Activated CD4-positive, alpha-beta T cell treated with anti-CD3 and anti-CD28 coated beads, Interleukin-2, amount 50 U/mL, for 1 hour (primary cell): ENCODE data around the gene NTRK3.
"Not testable (repeated sequence)": the region's sequence is repeated elsewhere in the genome, so short reads cannot be mapped to it uniquely, and the experiment has no call there.

Experiments
- DNase-seq: peaks from one replicate; pipeline ENCODE4 v3.0.0-alpha.2; 2020

The NTRK3 gene

GRCh38 chr15:88071141-88071540 is 185.4 kb downstream of the NTRK3 start:
- no peak for DNase-seq

- DNase-seq: no peak
These were observed 187.0 kb downstream of the NTRK3 start for GRCh38 chr15:88069561-88069960.

DNA sequence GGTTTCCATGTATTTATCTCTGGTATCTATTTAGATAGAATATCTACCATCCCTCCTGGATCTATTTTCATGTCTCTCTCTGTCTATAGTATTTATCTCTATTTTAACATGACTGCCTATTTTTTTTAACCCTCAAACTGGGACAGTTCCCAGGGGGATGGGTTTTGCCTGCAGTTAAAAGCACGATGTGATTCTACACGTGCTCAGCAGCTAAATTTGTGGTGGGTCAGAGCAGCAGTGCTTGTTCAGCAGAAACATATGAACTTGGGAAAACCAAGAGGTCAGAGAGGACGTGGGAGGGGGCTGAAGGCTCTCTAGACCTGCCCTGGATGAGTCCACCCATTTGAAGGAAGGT is 189.2 kb downstream of the NTRK3 start:
- no peak for DNase-seq

- DNase-seq: no peak
These were observed 189.8 kb downstream of the NTRK3 start for GRCh38 chr15:88066636-88067330.

DNA sequence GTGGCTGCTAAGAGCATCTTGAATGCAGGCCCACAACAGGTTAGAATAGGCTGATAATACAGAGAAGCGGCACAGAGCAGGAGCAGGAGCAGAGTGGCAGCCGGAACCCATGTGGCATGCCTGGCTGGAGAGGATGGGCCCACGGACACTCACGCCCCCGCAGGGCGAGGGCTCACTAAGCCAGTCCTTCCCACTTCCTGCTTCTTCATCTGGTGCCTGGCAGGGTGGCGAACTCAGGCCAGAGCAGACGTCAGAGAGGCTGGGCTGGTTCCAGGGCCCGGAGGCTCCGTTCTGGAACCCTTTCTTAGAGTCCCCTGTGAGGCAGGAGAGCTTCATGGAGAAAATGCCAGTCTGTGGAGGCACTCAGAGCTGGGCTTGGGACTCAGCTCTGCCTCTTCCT is 195.1 kb downstream of the NTRK3 start:
- no peak for DNase-seq

DNA sequence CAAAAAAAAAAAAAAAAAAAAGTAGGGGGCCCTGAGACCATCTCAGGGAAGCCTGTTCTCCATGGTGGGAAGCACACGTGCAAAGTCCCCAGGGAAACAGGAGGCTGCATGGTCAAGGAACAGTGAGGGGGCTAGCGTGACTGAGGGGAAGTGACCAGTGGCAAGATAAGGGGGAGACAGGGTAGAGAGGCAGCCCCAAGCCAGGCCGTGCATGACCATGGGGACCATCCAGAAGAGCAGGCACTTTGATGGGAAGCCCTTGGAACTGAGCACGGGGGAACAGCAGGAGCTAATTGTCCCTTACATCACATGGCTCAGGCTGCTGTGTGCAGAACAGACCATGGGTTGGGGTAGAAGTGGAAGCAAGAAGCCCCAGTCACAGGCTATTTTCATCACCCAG is 196.2 kb downstream of the NTRK3 start:
- DNase-seq: no peak

GRCh38 chr15:88057836-88058235 is 198.7 kb downstream of the NTRK3 start:
- DNase-seq: no peak

GRCh38 chr15:88049506-88049905 is 207.0 kb downstream of the NTRK3 start:
- no peak for DNase-seq

DNA sequence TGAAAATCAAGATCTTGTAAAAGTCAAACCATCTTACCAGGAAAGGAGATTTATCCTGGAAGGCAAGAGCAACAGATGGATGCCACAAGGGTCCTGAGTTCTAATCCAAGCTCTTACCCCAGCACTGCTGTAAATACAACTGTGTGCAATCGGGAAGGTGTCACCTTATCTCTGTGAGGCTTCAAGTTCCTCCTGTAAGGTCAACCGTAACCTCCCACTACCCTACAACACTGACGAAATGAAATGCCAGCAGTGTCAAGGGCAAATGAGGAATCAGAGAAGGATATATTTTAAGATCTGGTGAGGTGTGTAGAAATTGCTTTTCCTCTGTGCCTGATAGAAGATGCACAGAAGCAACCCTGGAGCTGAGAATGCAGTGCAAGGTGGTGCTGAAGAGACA is 207.8 kb downstream of the NTRK3 start:
- DNase-seq: no peak

DNA sequence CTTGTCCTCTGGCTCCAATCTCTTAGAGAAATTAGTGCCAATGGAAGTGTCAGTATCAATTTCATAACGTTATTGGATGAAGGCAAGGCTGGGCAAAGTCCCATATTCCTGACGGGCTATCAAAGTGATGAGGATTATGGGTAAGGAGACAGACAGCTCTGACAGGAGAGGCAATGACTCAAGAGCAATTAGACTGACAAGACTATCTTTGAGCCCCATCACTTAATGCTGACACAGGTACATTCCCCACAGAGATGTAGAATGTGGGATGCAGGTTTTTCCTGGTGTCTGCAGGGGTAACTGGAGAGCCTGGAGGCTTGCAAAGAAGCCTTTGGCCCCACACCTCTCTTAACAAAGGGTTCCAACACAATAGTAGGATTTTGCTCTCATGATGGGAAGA is 208.3 kb downstream of the NTRK3 start:
- no peak for DNase-seq

DNA sequence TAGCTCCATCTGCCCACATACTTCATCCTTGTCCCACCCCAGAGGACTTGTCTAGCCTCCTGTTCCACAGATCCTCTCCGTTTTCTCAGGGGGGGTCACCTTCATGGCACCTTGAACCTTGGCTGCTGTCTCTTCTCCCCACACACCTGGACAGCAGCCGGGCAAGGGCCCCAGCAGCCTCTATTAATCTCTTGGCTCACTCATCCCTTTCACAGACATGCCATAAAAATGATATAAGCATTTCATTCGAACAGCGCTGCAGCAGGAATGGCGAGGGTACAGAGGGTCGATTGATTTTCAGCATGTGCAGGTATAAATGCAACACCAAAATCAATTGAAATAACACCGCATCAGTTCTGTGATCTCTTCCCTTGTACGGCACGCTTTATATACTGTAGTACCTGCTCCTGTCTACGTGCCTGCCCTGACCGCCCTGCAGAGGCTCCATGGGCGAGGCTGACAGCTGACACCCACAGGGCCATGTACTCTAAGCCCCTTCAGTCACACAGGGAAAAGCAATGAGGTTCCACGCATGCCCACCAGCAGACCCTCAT is 209.9 kb downstream of the NTRK3 start:
- no peak for DNase-seq

DNA sequence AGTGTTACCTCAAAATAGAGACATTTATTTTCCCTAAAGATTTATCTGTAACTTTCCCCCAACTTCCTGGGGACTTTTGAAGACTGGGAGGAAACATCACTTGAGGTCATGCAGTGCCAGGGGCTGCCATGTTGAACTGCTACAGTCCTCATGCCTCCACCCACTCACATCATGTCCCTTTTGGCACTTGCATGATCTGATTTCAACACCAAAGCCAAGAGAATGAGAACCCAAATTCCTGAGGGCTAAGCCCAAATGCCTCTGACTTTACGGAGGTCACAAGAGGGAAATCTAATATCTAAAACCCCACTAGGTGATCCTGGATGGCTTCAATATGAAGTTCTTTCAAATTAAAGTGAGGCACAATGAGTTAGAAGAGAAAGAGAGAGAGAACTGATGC is 213.1 kb downstream of the NTRK3 start:
- no peak for DNase-seq

DNA sequence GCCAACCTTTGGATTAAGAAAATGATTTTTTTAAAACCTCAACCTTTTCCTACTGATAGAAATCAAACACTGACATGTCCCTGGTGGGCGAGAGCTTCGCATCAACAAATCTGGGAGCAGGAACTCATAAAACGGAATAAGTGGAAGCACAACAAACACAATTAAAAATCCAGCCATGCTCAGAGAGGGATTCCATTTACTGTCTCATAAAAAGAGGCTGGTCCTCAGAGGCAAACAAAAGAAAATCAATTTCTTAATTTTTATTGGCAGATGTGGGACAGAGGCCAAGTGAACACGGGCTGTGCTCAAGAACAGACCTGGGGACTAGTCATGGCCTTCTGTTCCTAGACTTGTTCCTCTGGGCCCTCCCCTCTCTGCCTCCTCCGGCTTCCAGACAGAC is 214.5 kb downstream of the NTRK3 start:
- DNase-seq: no peak

GRCh38 chr15:88040516-88040915 is 216.0 kb downstream of the NTRK3 start:
- DNase-seq: no peak

DNA sequence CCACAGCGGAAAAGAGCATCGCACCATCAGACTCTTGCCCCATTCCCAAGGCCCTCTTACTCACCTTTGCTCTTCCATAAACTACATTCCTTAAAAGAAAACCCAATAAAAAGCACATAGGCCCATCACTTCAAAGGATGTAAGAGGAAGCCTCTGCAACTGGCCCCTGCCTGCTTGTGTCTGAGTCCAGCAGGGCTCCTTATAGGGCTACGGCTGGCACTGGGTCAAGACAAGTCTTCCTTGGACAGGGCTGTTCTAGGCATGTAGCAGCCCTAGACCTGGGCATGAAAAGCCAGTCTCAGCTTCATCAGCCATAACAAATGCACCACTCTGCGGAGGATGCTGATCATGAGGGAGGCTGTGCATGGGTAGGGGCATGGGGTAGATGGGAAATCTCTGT is 218.3 kb downstream of the NTRK3 start:
- DNase-seq: no peak

- no peak for DNase-seq
These were observed 220.2 kb downstream of the NTRK3 start for GRCh38 chr15:88036154-88036839.

GRCh38 chr15:88035381-88035780 is 221.2 kb downstream of the NTRK3 start:
- no peak for DNase-seq

DNA sequence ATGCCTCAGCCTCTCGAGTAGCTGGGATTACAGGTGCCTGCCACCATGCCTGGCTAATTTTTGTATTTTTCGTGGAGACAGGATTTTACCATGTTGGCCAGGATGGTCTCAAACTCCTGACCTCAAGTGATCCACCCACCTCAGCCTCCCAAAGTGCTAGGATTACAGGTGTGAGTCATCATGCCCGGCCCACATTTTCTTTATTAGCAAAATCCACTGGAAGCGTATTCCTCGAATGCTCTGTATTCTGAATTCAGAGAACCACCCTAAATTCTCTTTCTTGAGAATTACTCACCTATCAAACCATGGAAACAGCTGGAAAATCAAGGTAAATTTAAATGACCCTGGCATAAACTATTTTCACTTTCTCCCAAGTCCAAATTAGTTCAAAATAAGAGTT is 223.1 kb downstream of the NTRK3 start:
- DNase-seq: not testable (repeated sequence)

GRCh38 chr15:88032787-88033186 is 223.8 kb downstream of the NTRK3 start:
- DNase-seq: no peak

DNA sequence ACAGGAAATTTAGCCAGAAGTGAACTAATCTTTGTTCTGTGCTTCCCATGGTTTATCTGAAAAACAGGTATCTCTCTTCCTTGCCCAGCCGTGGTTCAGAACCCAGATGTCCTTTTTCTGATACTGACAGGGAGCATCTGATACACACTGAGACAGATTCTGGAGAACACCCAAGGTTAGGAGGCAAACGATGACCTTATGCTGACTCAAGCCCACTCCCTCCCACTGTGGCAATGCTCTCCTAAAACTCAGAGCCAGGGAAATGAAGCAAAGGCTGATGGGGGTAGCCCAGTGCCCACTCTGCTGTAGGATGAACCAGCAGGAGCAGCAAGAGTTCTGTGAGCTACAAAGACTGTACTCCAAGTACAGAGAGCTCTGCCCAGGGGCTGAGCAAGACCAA is 225.1 kb downstream of the NTRK3 start:
- DNase-seq: no peak

DNA sequence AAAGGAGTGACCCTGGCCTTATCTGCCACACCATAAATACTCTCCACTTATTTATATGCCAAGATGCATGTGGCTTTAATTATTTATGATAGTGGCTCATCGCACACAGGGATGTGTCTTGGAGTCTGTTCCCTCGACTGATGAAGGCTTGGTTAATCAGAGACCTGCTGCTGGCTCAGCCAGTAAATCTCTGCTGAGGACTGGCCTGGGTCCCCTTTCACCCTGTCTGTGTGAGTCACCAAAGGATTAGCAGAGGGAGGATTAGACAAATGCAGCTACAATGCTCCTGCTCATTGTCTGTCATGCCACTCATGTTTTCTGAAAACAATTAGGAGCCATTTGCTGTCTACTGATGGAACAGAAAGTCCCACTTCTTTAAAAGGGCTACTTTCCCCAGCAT is 226.8 kb downstream of the NTRK3 start:
- DNase-seq: no peak

- DNase-seq: no peak
These were observed 228.5 kb downstream of the NTRK3 start for GRCh38 chr15:88028024-88028423.

DNA sequence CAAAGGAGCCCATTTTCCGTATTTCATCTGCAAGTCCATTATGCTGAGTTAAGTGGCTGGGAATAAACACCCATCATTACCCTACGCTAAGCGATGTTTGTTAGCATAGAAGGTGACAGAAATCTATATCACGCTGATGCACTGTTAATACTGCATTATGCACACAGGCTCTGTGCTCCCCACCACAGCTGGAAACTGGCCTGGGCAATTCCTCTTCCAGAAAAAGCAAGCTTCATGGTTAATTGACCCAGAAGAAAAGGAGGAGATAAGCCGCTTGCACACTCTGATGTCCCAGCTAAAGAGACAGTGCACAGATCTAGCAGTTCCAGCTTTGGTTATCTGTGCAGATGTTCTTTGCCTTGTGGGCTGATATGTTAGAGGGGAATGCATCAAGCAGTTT is 232.6 kb downstream of the NTRK3 start:
- no peak for DNase-seq

GRCh38 chr15:88022716-88023115 is 233.8 kb downstream of the NTRK3 start:
- no peak for DNase-seq

GRCh38 chr15:88021601-88022000 is 234.9 kb downstream of the NTRK3 start:
- no peak for DNase-seq
